Esophagus muscularis mucosa (tissue), 4 donors: ENCODE data around the gene STRADA.

Experiments used
- EP300 ChIP-seq: sonication (generic); formaldehyde crosslinking; IDR thresholded peaks from one replicate; pipeline ENCODE4 v1.6.1; 2017; ENCODE audit warnings: antibody characterized with exemption
- POLR2A ChIP-seq: fragments of 450-650 bp; IDR thresholded peaks from one replicate; pipeline ENCODE4 v1.6.1; 2017; ENCODE audit warnings: antibody characterized with exemption, moderate library complexity, mild to moderate bottlenecking, low read depth
- POLR2AphosphoS5 ChIP-seq, 2 donors: sonication (generic); formaldehyde crosslinking; IDR thresholded peaks; one replicate each; pipeline ENCODE4 v1.6.1; 2017; ENCODE audit warnings: antibody characterized with exemption in 2 of 2
- TF ChIP-seq, protein P1 (sequence below), 3 experiments: fragments of 200-600 bp in 2 of 3; fragments of 450-650 bp in 1 of 3; sonication (generic) in 2 of 3; IDR thresholded peaks; one replicate each; pipeline ENCODE4 v1.5.1; 2017 to 2019; ENCODE audit warnings: antibody characterized with exemption in 3 of 3, mild to moderate bottlenecking in 2 of 3, moderate library complexity in 1 of 3

DNA sequence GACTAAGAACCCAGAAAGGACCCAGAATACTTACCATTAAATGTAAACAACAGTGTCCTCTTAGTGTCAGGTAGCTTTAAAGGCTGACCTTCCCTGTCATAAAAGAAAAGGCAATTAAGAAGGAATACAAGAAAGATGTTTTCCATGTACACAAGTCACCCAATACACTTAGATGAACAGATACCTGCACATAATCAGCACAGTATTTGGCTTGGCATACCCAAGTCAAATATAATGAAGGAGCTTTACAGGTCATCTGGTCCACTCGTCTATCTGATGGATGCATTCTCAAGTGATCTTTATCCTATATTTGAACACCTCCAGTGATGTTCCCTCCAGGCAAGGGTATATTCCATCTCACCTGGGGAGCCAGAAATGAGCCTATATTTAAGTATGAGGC lies 11.1 kb upstream of the STRADA start:
- TF ChIP-seq, protein P1, sequence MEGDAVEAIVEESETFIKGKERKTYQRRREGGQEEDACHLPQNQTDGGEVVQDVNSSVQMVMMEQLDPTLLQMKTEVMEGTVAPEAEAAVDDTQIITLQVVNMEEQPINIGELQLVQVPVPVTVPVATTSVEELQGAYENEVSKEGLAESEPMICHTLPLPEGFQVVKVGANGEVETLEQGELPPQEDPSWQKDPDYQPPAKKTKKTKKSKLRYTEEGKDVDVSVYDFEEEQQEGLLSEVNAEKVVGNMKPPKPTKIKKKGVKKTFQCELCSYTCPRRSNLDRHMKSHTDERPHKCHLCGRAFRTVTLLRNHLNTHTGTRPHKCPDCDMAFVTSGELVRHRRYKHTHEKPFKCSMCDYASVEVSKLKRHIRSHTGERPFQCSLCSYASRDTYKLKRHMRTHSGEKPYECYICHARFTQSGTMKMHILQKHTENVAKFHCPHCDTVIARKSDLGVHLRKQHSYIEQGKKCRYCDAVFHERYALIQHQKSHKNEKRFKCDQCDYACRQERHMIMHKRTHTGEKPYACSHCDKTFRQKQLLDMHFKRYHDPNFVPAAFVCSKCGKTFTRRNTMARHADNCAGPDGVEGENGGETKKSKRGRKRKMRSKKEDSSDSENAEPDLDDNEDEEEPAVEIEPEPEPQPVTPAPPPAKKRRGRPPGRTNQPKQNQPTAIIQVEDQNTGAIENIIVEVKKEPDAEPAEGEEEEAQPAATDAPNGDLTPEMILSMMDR (IDR thresholded peaks at IDR 0.05), result no peak
- TF ChIP-seq POLR2A (no peak), EP300 (no peak), POLR2AphosphoS5 (IDR thresholded peaks at IDR 0.05) (no peak)
